UCSD-AML1 (cell line): ENCODE measurements around the gene PON3.

ENCODE experiments used
- DNase-seq: peaks from one replicate; lab custom pipeline; 2025; ENCODE audit not compliant: unreplicated experiment; lab: John Stamatoyannopoulos, UW

Gene PON3

GRCh38 chr7:95342642-95343307 lies 53.4 kb downstream of the PON3 start:
- DNase-seq: no peak

- no peak for DNase-seq
These were observed 54.1 kb downstream of the PON3 start for GRCh38 chr7:95342029-95342428.

GRCh38 chr7:95340491-95340890 lies 55.7 kb downstream of the PON3 start:
- no peak for DNase-seq

GRCh38 chr7:95338832-95339231 lies 57.3 kb downstream of the PON3 start:
- DNase-seq: no peak

- DNase-seq: no peak
These were observed 61.1 kb downstream of the PON3 start for GRCh38 chr7:95335093-95335492.

- no peak for DNase-seq
These were observed 61.7 kb downstream of the PON3 start for GRCh38 chr7:95334447-95334846.

GRCh38 chr7:95330961-95331337 lies 65.2 kb downstream of the PON3 start:
- DNase-seq: no peak

- no peak for DNase-seq
These were observed 65.8 kb downstream of the PON3 start for GRCh38 chr7:95330204-95330960.

- DNase-seq: no peak
These were observed 68.8 kb downstream of the PON3 start for GRCh38 chr7:95327356-95327755.

- no peak for DNase-seq
These were observed 71.7 kb downstream of the PON3 start, which contains the start of gene PON1 for GRCh38 chr7:95324431-95324830. PON1 (minus strand) TSS chr7:95324532; CDS start chr7:95324475, 57 bp downstream.

GRCh38 chr7:95323410-95324129 lies 72.6 kb downstream of the PON3 start:
- no peak for DNase-seq

GRCh38 chr7:95322854-95323253 lies 73.3 kb downstream of the PON3 start:
- no peak for DNase-seq

GRCh38 chr7:95322396-95322795 lies 73.8 kb downstream of the PON3 start:
- DNase-seq: no peak

- DNase-seq: no peak
These were observed 74.5 kb downstream of the PON3 start for GRCh38 chr7:95321720-95322119.

GRCh38 chr7:95320651-95321050 lies 75.5 kb downstream of the PON3 start:
- DNase-seq: no peak

GRCh38 chr7:95319570-95319969 lies 76.6 kb downstream of the PON3 start:
- DNase-seq: no peak

GRCh38 chr7:95318501-95319100 lies 77.6 kb downstream of the PON3 start:
- no peak for DNase-seq

GRCh38 chr7:95317966-95318365 lies 78.2 kb downstream of the PON3 start:
- no peak for DNase-seq

- DNase-seq: no peak
These were observed 78.6 kb downstream of the PON3 start for GRCh38 chr7:95317546-95317945.

- no peak for DNase-seq
These were observed 79.6 kb downstream of the PON3 start for GRCh38 chr7:95316588-95316987.

- no peak for DNase-seq
These were observed 83.6 kb downstream of the PON3 start for GRCh38 chr7:95312561-95312960.

GRCh38 chr7:95311389-95311788 lies 84.8 kb downstream of the PON3 start:
- DNase-seq: no peak
